Smooth muscle cell (in vitro differentiated cells): ENCODE data around the gene FAU. TPM values are rescaled to one million over a fixed set of nuclear protein-coding genes. Genes with fewer than 3 reads are reported as not detected.

Source experiments
- DNase-seq: peaks from one replicate; lab custom pipeline; 2025; ENCODE audit not compliant: unreplicated experiment; lab: John Stamatoyannopoulos, UW
- H2AFZ ChIP-seq: fragments of 200-600 bp; sonication (generic); 2 replicates; pipeline ENCODE4 v1.6.0; 2016; ENCODE audit warnings: antibody characterized with exemption, low read depth, mild to moderate bottlenecking
- H3F3A ChIP-seq: fragments of 200-600 bp; sonication (generic); 2 replicates; pipeline ENCODE4 v1.6.0; 2017; ENCODE audit warnings: antibody characterized with exemption, low read depth
- H3K27ac ChIP-seq: fragments of 200-600 bp; sonication (generic); 2 replicates; pipeline ENCODE4 v1.5.1; 2016; ENCODE audit warnings: low read depth, mild to moderate bottlenecking
- H3K27me3 ChIP-seq: fragments of 200-600 bp; sonication (generic); 2 replicates; pipeline ENCODE4 v1.6.1; 2016; ENCODE audit warnings: low read depth, mild to moderate bottlenecking
- H3K36me3 ChIP-seq: fragments of 200-600 bp; sonication (generic); 2 replicates; pipeline ENCODE4 v1.5.1; 2016; ENCODE audit warnings: low read depth
- H3K4me1 ChIP-seq: fragments of 200-600 bp; sonication (generic); 2 replicates; pipeline ENCODE4 v1.5.1; 2016; ENCODE audit warnings: low read depth
- H3K4me2 ChIP-seq: fragments of 200-600 bp; sonication (generic); 2 replicates; pipeline ENCODE4 v1.6.0; 2016; ENCODE audit warnings: mild to moderate bottlenecking
- H3K4me3 ChIP-seq: fragments of 200-600 bp; sonication (generic); 2 replicates; pipeline ENCODE4 v1.5.1; 2016; ENCODE audit warnings: mild to moderate bottlenecking
- H3K79me2 ChIP-seq: fragments of 200-600 bp; sonication (generic); 2 replicates; pipeline ENCODE4 v1.6.0; 2016; ENCODE audit warnings: low read depth, mild to moderate bottlenecking
- H3K9ac ChIP-seq: fragments of 200-600 bp; sonication (generic); 2 replicates; pipeline ENCODE4 v1.6.0; 2016; ENCODE audit warnings: low read depth
- H3K9me3 ChIP-seq: fragments of 200-600 bp; sonication (generic); replicated peaks from 2 replicates; pipeline ENCODE4 v1.5.1; 2016; ENCODE audit warnings: low read depth
- H4K20me1 ChIP-seq: fragments of 200-600 bp; sonication (generic); 2 replicates; pipeline ENCODE4 v1.6.0; 2016; ENCODE audit warnings: low read depth
- CTCF ChIP-seq: fragments of 200-600 bp; sonication (generic); IDR thresholded peaks from 2 replicates; pipeline ENCODE4 v1.5.1; 2017; ENCODE audit warnings: borderline replicate concordance, mild to moderate bottlenecking, antibody characterized with exemption; ENCODE audit not compliant: insufficient read depth, poor library complexity, severe bottlenecking
- WGBS: methylation state at CpG from one replicate; pipeline ENCODE4 v1.1.7; 2016; ENCODE audit warnings: low lambda C conversion rate; 5-methylcytosine and 5-hydroxymethylcytosine counted together
- polyA plus RNA-seq: library from polyadenylated mRNA; unstranded; fragments of >200 nt; fragmentation: Nextera tagmentation; extraction: Ambion mirVana; gene quantifications from 2 replicates; pipeline ENCODE4 v1.2.1, GENCODE V29; 2016
- total RNA-seq: library from RNA; depleted of rRNA; stranded (reverse); fragments of >200 nt; gene quantifications from 2 replicates; pipeline ENCODE4 v1.2.3, GENCODE V29; 2014

The FAU gene
- total and polyA plus RNA-seq, 2 experiments from 2014 or later, result 509 to 537 TPM

GRCh38 chr11:65103476-65103875, 18.5 kb downstream of the FAU start:
- Histone ChIP-seq H3F3A (no peaks in the 10 kb centered on the region), H3K79me2 (peaks cover 23% of the 10 kb centered on the region), H3K36me3 (no peaks in the 10 kb centered on the region), H3K4me2 (no peak overlapping the region), H3K27ac (peak overlapping the region; percentile 35), H3K9me3 (no peaks in the 10 kb centered on the region), H3K27me3 (no peaks in the 10 kb centered on the region), H3K4me1 (no peaks in the 10 kb centered on the region), H3K9ac (no peak overlapping the region), H2AFZ (no peak overlapping the region), H4K20me1 (peaks cover 10% of the 10 kb centered on the region), H3K4me3 (no peak overlapping the region)
- TF ChIP-seq CTCF, result no peak
- DNase-seq, result no peak

GRCh38 chr11:65102142-65103095, 19.5 kb downstream of the FAU start:
- H3K9me3 ChIP-seq, result no peaks in the 10 kb centered on the region
- no peak overlapping the region for H3K9ac ChIP-seq
- H4K20me1 ChIP-seq, result peaks cover 10% of the 10 kb centered on the region
- no peak overlapping the region for H3K27ac ChIP-seq
- H3K4me3 ChIP-seq, result no peak overlapping the region
- no peaks in the 10 kb centered on the region for H3K27me3 ChIP-seq
- WGBS, result 95% methylated on average over 8 of the region's 8 CpGs
- no peak for DNase-seq
- H3K4me1 ChIP-seq, result no peaks in the 10 kb centered on the region
- no peak overlapping the region for H3K4me2 ChIP-seq
- no peak overlapping the region for H2AFZ ChIP-seq
- H3F3A ChIP-seq, result no peaks in the 10 kb centered on the region
- TF ChIP-seq CTCF, result no peak
- peaks cover 28% of the 10 kb centered on the region for H3K79me2 ChIP-seq
- no peaks in the 10 kb centered on the region for H3K36me3 ChIP-seq

GRCh38 chr11:65100674-65101350, 21.1 kb downstream of the FAU start:
- Histone ChIP-seq H2AFZ (no peak overlapping the region), H3K27ac (peak overlapping the region; percentile 35), H3K4me3 (no peak overlapping the region), H3K36me3 (no peaks in the 10 kb centered on the region), H3K9me3 (no peaks in the 10 kb centered on the region), H4K20me1 (peaks cover 9% of the 10 kb centered on the region), H3K79me2 (peaks cover 32% of the 10 kb centered on the region), H3F3A (no peaks in the 10 kb centered on the region), H3K9ac (no peak overlapping the region), H3K4me2 (no peak overlapping the region), H3K4me1 (peaks cover 5% of the 10 kb centered on the region), H3K27me3 (no peaks in the 10 kb centered on the region)
- WGBS, result 97% methylated on average over 6 of the region's 6 CpGs
- no peak for TF ChIP-seq CTCF
- DNase-seq, result no peak
